Tibial nerve (tissue), 3 donors: Measurements from ENCODE around the gene AHCYL2.

Experiments
- POLR2A ChIP-seq, 2 donors: fragments of 450-650 bp; IDR thresholded peaks; one replicate each; pipeline ENCODE4 v1.6.1; 2017; ENCODE audit warnings: antibody characterized with exemption in 2 of 2, mild to moderate bottlenecking in 2 of 2, moderate library complexity in 2 of 2
- TF ChIP-seq, protein P1 (sequence below), 5 experiments: fragments of 200-600 bp in 3 of 5; fragments of 450-650 bp in 2 of 5; sonication (generic) in 3 of 5; IDR thresholded peaks; one replicate each; pipeline ENCODE4 v1.5.1; 2016 to 2019; ENCODE audit warnings: antibody characterized with exemption in 5 of 5, mild to moderate bottlenecking in 3 of 5, moderate library complexity in 2 of 5

- TF ChIP-seq, protein P1, sequence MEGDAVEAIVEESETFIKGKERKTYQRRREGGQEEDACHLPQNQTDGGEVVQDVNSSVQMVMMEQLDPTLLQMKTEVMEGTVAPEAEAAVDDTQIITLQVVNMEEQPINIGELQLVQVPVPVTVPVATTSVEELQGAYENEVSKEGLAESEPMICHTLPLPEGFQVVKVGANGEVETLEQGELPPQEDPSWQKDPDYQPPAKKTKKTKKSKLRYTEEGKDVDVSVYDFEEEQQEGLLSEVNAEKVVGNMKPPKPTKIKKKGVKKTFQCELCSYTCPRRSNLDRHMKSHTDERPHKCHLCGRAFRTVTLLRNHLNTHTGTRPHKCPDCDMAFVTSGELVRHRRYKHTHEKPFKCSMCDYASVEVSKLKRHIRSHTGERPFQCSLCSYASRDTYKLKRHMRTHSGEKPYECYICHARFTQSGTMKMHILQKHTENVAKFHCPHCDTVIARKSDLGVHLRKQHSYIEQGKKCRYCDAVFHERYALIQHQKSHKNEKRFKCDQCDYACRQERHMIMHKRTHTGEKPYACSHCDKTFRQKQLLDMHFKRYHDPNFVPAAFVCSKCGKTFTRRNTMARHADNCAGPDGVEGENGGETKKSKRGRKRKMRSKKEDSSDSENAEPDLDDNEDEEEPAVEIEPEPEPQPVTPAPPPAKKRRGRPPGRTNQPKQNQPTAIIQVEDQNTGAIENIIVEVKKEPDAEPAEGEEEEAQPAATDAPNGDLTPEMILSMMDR (IDR thresholded peaks at IDR 0.05): no peak
- no peak for TF ChIP-seq POLR2A (IDR thresholded peaks at IDR 0.05)
Measured at GRCh38 chr7:129457101-129457500, 232.3 kb downstream of the AHCYL2 start.
